ENCODE measurements around the gene SBNO2. TPM values are rescaled to one million over a fixed set of nuclear protein-coding genes. Genes with fewer than 3 reads are reported as not detected.

The SBNO2 gene
- total and polyA plus RNA-seq, 2 of the 4 experiments (the other 2 are of a cell fraction) = 13.4 to 40.5 TPM

GRCh38 chr19:1150333-1151036, 23.6 kb downstream of the SBNO2 start:
- Histone ChIP-seq H3K9me3 (ENCODE audit: control insufficient read depth, insufficient read depth, low read length) (no peaks in the 10 kb centered on the region), H3K27me3 (ENCODE audit: control insufficient read depth, insufficient read depth, low read length) (no peaks in the 10 kb centered on the region), H3K4me1 (ENCODE audit: control insufficient read depth, insufficient read depth, low read length) (peaks cover 9% of the 10 kb centered on the region), H3K4ac (ENCODE audit: low read depth, low read length) (no peak overlapping the region), H2AFZ (replicated peaks; ENCODE audit: low read length, poor library complexity) (no peak overlapping the region), H3K18ac (ENCODE audit: low read depth, low read length) (no peak overlapping the region), H2BK5ac (ENCODE audit: low read depth, low read length, poor library complexity, severe bottlenecking) (no peak overlapping the region), H3K4me3 (ENCODE audit: insufficient read depth, low read depth, low read length) (no peak overlapping the region), H3K79me1 (ENCODE audit: low read depth in 1 of 2, low read length in 2 of 2) (peaks cover 5 to 54% of the 10 kb centered on the region in 2 experiments), H3K4me2 (ENCODE audit: low read depth, low read length) (no peak overlapping the region), H4K20me1 (ENCODE audit: insufficient read depth, low read length) (peaks cover 10% of the 10 kb centered on the region; the same call in 1 of the 2 replicates), H4K91ac (ENCODE audit: insufficient read depth, low read depth, low read length) (no peak overlapping the region), H3K56ac (ENCODE audit: extremely low read depth, insufficient read depth, low read length) (no peak overlapping the region), H3K23ac (ENCODE audit: low read depth, low read length) (no peak overlapping the region), H2AK5ac (ENCODE audit: low read depth, low read length) (no peak overlapping the region), H2BK20ac (ENCODE audit: low read depth, low read length) (no peak overlapping the region), H3K14ac (replicated peaks; ENCODE audit: low read depth, low read length) (no peak overlapping the region), H4K8ac (ENCODE audit: low read depth in 2 of 2, low read length in 2 of 2) (no peak overlapping the region), H3K36me3 (ENCODE audit: control insufficient read depth, insufficient read depth, low read length) (peaks cover 58% of the 10 kb centered on the region), H2AK9ac (replicated peaks; ENCODE audit: low read depth, low read length, poor library complexity) (no peak overlapping the region), H3K9ac (ENCODE audit: low read depth, low read length) (no peak overlapping the region), H2BK120ac (ENCODE audit: low read depth, low read length) (no peak overlapping the region), H2BK15ac (ENCODE audit: low read depth, low read length) (no peak overlapping the region), H3K9me1 (ENCODE audit: insufficient read depth, low read length) (no peaks in the 10 kb centered on the region), H3K27ac (ENCODE audit: insufficient read depth, low read length) (no peak overlapping the region), H4K5ac (ENCODE audit: low read depth, low read length) (no peak overlapping the region)
- ChIA-PET CTCF (no interaction called here), POLR2A (ENCODE audit: unreplicated experiment) (no interaction called here)
- in situ Hi-C loops (cut with MboI; ENCODE audit: low sequenced_read_pairs) = no loop called here
- WGBS, 2 experiments (ENCODE audit: extremely low coverage in 2 of 2, insufficient read length in 1 of 2) = 99% methylated on average over 20 of the region's 33 CpGs; no CpG with 5 or more reads in 1 of the 2 experiments
- intact Hi-C loops (cut with micrococcal nuclease) = no loop called here
- TF ChIP-seq CTCF (conservative IDR thresholded peaks at IDR 0.05; ENCODE audit: low read depth, low read length) (no peak), SMC3 (IDR thresholded peaks at IDR 0.05; ENCODE audit: low read depth, low read length) (no peak), MAZ (IDR thresholded peaks at IDR 0.05; ENCODE audit: borderline replicate concordance, low read depth, low read length) (no peak), MAFK (IDR thresholded peaks at IDR 0.05; ENCODE audit: low read depth, low read length) (no peak)
- ATAC-seq (ENCODE audit: low read depth) = no peak
- dilution Hi-C loops (cut with HindIII; ENCODE audit: low sequenced_read_pairs, unreplicated experiment) = no loop called here
- DNase-seq = no peak
- BruUV-seq (replicated peaks) = no TSS peak

All from IMR-90 (cell line).